ENCODE results near the gene PRKCH. TPM values are rescaled to one million over a fixed set of nuclear protein-coding genes. Genes with fewer than 3 reads are reported as not detected.

Gene PRKCH
- total RNA-seq, 1 donor from 2014 or later = 11.3 TPM

GRCh38 chr14:61511558-61511948 lies 190.2 kb downstream of the PRKCH start:
- no peak for DNase-seq (ENCODE audit: low spot score)

GRCh38 chr14:61512026-61512834 lies 190.9 kb downstream of the PRKCH start:
- DNase-seq (ENCODE audit: low spot score) = peak; percentile 85

DNA sequence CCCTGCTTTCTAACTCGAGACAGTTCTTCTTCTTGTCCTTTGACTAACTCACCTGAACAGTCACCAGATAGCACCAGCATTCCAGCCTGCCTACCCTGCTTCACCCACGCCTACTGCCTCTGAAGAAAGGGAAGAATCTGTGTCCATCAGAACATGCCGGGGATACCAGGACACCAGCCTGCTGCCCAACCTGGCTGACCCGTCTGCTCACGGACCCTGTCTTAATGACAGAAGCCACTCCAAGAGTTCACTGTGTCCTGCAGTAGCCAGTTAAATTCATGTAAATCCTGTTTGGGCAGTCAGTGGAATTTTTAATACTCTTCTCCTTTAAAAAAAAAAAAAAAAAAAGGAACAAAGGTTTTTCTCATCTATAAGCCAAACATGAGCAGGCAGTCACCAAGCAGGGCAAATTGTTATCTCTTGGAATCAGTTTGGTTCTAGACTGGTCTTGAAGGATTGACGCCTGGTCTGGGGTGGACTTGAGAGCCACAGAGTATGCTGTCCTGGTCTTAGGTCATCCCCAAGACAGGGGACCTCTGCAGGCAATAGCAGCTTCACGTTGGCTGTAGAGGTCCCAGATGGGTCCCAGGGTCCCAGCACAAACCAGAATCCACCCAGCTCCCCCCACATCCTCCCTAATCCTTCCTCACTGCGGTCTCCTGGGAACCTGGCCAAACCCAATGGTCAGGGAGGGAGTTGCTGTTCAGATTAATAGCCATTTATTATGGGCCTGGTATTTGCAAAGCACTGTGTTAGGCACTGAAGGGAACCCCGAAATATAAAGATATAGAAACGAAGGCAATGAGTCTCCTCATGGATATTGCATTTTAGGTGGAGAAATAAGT lies 192.8 kb downstream of the PRKCH start:
- no peak for DNase-seq (ENCODE audit: low spot score)

DNA sequence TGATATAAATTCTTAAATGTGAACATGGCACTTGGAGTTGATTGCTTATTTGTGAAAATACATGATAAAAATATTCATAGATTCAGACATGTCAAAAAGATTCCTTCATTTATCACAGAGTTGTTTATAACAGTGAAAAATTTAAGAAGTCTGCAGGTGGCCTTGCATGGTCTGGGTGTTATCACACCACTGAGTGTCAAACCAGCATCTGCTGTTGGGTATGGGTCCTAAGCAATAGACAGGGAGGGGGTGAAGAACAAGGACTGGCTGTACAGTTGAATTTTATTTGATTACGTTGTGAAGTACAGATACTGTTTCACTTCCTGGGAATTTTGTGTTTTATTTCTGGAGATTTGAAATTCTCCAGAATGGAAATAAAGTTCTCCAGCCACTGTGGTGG lies 193.5 kb downstream of the PRKCH start:
- no peak for DNase-seq (ENCODE audit: low spot score)

- DNase-seq (ENCODE audit: low spot score) = no peak
Observed at GRCh38 chr14:61515436-61516117, 194.2 kb downstream of the PRKCH start.

DNA sequence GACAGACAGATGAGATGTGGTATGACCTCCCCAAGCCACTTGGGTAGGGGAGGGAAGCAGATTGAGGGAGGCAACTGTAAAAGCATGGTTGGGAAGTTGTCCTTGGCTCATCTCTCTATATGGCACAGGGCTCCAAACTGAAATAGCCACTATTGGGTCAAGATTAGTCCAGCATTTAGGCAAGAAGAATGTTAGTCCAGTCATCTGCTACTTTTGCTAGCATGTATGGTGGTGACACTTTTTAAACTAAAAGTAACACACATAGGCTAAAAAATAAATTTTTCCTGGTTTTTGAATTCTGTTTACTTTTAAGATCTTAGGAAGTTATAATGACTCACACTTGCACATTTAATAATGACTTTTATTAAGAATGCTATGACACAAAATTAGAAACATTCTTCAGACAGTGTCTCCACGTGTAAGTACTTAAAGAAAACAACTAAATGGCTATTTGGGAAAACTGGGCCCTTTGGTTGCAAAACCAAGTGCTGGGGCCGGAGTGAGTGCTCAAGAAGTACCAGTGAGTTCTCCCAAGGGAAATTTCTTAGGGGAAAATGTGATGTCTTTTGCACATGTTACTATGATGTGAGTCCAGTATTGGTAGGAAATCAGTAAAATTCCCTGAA lies 194.9 kb downstream of the PRKCH start:
- no peak for DNase-seq (ENCODE audit: low spot score)

DNA sequence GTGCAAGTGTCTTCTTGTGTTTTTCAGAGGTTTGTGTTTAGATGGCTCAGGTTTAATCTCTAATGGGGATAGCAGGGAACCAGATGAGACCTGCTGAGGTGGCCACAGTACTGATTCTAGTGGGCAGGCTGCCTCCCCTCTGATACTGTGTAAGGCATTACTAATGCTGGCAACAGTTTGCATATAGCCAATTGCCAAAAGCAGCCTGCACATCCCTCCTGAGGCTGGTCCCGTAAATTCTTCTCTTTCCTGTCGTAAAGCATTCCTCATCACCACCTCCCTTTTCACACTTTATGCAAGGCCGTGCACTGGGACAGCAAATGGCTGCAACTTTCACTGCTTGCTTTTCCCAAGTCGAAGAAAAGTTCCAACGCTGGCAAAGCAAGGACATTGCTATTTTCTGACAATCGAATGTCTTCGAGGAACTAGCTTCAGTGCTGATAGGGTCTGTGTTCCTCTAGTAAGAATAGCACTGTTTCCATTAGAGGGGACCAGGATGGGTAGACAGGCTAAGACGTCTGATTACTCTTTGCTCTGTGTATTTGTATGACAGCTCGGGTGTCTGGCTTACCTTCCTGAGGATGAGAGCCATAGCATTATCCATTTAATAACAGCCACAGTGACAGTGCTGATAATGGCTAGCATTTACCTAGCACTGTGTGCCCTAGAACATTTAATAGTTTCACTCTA lies 195.7 kb downstream of the PRKCH start:
- DNase-seq (ENCODE audit: low spot score) = no peak

- DNase-seq (ENCODE audit: low spot score) = no peak
Observed at GRCh38 chr14:61517911-61518384, 196.6 kb downstream of the PRKCH start.

- no peak for DNase-seq (ENCODE audit: low spot score)
Observed at GRCh38 chr14:61518403-61518802, 197.0 kb downstream of the PRKCH start.

GRCh38 chr14:61519106-61519505 lies 197.7 kb downstream of the PRKCH start:
- no peak for DNase-seq (ENCODE audit: low spot score)

DNA sequence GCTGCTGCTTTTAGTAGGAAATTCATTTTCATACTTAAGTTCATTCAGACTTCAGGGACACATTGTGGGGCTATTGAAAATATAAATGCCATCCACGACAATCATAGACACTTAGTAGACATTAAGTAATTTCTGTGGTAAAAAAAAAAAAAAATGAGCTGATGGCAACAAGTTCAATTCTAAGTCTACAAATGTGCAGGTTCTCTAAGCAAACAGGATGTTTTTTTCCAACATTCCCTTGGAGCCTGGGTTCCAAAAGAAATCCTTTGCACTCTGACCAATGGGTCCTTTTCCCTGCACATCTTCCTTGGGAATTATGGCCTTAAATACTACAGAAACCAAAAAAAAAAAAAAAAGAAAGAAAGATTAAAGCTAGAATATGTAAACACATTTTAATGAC lies 198.4 kb downstream of the PRKCH start:
- no peak for DNase-seq (ENCODE audit: low spot score)

- DNase-seq (ENCODE audit: low spot score) = no peak
Observed at GRCh38 chr14:61520576-61520975, 199.2 kb downstream of the PRKCH start.

GRCh38 chr14:61521773-61522172 lies 200.4 kb downstream of the PRKCH start:
- no peak for DNase-seq (ENCODE audit: low spot score)

- DNase-seq (ENCODE audit: low spot score) = no peak
Observed at GRCh38 chr14:61523751-61524150, 202.4 kb downstream of the PRKCH start.

- peak; percentile 59 for DNase-seq (ENCODE audit: low spot score)
Observed at GRCh38 chr14:61524211-61524806, 202.9 kb downstream of the PRKCH start.

GRCh38 chr14:61524936-61525292 lies 203.5 kb downstream of the PRKCH start:
- no peak for DNase-seq (ENCODE audit: low spot score)

GRCh38 chr14:61525293-61526011 lies 204.1 kb downstream of the PRKCH start:
- DNase-seq (ENCODE audit: low spot score) = peak; percentile 62

- peak; percentile 21 for DNase-seq (ENCODE audit: low spot score)
Observed at GRCh38 chr14:61526405-61527312, 205.3 kb downstream of the PRKCH start.

Measured in umbilical cord (tissue), 2 donors.